ENCODE results near the gene SYNGAP1. TPM values are rescaled to one million over a fixed set of nuclear protein-coding genes. Genes with fewer than 3 reads are reported as not detected.

SYNGAP1 gene
- total and polyA plus RNA-seq, 9 of the 15 experiments (the other 6 are each of a cell fraction or from before 2014, with no cell fraction given), result 0.01 to 22.8 (median 3.2) TPM

DNA sequence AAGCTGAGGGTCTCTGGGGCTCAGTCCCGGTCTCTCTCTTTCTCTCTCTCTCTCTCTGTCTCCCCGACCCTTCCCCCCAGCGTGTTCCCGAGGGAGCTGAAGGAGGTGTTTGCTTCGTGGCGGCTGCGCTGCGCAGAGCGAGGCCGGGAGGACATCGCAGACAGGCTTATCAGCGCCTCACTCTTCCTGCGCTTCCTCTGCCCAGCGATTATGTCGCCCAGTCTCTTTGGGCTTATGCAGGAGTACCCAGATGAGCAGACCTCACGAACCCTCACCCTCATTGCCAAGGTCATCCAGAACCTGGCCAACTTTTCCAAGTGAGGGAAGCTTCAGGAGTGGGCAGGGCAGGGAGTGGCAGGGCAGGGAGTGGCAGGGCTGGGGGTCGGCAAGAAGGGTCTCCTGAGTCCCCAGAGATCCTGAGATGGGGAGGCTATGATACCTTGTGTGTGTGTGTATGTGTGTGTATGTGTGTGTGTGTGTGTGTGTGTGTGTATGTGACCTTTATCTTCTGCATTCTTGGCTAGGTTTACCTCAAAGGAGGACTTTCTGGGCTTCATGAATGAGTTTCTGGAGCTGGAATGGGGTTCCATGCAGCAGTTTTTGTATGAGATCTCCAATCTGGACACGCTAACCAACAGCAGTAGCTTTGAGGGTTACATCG, 20.9 kb downstream of the SYNGAP1 start:
- CTCF ChIA-PET (ENCODE audit: low intra/inter-chr PET ratio), result no interaction called here
- TF ChIP-seq RUNX1 (IDR thresholded peaks at IDR 0.05; ENCODE audit: low read depth), result no peak
- TF ChIP-seq RBFOX2 (IDR thresholded peaks at IDR 0.05; ENCODE audit: low read depth, low read length), result 0 out of 2 replicates have a peak, but pooled peaks have one; percentile 23
- peak; percentile 4 for TF ChIP-seq BRD9 (IDR thresholded peaks at IDR 0.05; ENCODE audit: low read depth, partially characterized antibody)
- TF ChIP-seq BRD4 (IDR thresholded peaks at IDR 0.05), result no peak
- TF ChIP-seq TAF15 (IDR thresholded peaks at IDR 0.05; ENCODE audit: low read depth, low read length), result no peak
- TF ChIP-seq SPI1 (IDR thresholded peaks at IDR 0.05; ENCODE audit: borderline replicate concordance, low read depth, low read length), result peak; percentile 54; the same call in 1 of the 2 replicates
- 0 out of 2 replicates have a peak, but pooled peaks have one; percentile 35 for TF ChIP-seq DPF2 (IDR thresholded peaks at IDR 0.05)
- TF ChIP-seq MAZ (CRISPR knock-in tag; conservative IDR thresholded peaks at IDR 0.05 in 1 of 2, IDR thresholded peaks at IDR 0.05 in 1 of 2), result no peak; a peak in 2 of 4 replicates
- peak; percentile 24; the same call in 1 of the 2 replicates for TF ChIP-seq CREM (IDR thresholded peaks at IDR 0.05; ENCODE audit: low read depth)
- no peak for TF ChIP-seq EGR1 (conservative IDR thresholded peaks at IDR 0.05)
- TF ChIP-seq CREBBP (IDR thresholded peaks at IDR 0.05; ENCODE audit: low read depth, low read length), result no peak
- TF ChIP-seq, protein P1, sequence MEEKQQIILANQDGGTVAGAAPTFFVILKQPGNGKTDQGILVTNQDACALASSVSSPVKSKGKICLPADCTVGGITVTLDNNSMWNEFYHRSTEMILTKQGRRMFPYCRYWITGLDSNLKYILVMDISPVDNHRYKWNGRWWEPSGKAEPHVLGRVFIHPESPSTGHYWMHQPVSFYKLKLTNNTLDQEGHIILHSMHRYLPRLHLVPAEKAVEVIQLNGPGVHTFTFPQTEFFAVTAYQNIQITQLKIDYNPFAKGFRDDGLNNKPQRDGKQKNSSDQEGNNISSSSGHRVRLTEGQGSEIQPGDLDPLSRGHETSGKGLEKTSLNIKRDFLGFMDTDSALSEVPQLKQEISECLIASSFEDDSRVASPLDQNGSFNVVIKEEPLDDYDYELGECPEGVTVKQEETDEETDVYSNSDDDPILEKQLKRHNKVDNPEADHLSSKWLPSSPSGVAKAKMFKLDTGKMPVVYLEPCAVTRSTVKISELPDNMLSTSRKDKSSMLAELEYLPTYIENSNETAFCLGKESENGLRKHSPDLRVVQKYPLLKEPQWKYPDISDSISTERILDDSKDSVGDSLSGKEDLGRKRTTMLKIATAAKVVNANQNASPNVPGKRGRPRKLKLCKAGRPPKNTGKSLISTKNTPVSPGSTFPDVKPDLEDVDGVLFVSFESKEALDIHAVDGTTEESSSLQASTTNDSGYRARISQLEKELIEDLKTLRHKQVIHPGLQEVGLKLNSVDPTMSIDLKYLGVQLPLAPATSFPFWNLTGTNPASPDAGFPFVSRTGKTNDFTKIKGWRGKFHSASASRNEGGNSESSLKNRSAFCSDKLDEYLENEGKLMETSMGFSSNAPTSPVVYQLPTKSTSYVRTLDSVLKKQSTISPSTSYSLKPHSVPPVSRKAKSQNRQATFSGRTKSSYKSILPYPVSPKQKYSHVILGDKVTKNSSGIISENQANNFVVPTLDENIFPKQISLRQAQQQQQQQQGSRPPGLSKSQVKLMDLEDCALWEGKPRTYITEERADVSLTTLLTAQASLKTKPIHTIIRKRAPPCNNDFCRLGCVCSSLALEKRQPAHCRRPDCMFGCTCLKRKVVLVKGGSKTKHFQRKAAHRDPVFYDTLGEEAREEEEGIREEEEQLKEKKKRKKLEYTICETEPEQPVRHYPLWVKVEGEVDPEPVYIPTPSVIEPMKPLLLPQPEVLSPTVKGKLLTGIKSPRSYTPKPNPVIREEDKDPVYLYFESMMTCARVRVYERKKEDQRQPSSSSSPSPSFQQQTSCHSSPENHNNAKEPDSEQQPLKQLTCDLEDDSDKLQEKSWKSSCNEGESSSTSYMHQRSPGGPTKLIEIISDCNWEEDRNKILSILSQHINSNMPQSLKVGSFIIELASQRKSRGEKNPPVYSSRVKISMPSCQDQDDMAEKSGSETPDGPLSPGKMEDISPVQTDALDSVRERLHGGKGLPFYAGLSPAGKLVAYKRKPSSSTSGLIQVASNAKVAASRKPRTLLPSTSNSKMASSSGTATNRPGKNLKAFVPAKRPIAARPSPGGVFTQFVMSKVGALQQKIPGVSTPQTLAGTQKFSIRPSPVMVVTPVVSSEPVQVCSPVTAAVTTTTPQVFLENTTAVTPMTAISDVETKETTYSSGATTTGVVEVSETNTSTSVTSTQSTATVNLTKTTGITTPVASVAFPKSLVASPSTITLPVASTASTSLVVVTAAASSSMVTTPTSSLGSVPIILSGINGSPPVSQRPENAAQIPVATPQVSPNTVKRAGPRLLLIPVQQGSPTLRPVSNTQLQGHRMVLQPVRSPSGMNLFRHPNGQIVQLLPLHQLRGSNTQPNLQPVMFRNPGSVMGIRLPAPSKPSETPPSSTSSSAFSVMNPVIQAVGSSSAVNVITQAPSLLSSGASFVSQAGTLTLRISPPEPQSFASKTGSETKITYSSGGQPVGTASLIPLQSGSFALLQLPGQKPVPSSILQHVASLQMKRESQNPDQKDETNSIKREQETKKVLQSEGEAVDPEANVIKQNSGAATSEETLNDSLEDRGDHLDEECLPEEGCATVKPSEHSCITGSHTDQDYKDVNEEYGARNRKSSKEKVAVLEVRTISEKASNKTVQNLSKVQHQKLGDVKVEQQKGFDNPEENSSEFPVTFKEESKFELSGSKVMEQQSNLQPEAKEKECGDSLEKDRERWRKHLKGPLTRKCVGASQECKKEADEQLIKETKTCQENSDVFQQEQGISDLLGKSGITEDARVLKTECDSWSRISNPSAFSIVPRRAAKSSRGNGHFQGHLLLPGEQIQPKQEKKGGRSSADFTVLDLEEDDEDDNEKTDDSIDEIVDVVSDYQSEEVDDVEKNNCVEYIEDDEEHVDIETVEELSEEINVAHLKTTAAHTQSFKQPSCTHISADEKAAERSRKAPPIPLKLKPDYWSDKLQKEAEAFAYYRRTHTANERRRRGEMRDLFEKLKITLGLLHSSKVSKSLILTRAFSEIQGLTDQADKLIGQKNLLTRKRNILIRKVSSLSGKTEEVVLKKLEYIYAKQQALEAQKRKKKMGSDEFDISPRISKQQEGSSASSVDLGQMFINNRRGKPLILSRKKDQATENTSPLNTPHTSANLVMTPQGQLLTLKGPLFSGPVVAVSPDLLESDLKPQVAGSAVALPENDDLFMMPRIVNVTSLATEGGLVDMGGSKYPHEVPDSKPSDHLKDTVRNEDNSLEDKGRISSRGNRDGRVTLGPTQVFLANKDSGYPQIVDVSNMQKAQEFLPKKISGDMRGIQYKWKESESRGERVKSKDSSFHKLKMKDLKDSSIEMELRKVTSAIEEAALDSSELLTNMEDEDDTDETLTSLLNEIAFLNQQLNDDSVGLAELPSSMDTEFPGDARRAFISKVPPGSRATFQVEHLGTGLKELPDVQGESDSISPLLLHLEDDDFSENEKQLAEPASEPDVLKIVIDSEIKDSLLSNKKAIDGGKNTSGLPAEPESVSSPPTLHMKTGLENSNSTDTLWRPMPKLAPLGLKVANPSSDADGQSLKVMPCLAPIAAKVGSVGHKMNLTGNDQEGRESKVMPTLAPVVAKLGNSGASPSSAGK (IDR thresholded peaks at IDR 0.05), result peak; percentile 70

More for the DNA sequence above, 20.9 kb downstream of the SYNGAP1 start:
- H3K4me2 ChIP-seq (ENCODE audit: insufficient read depth, low read length), result peak overlapping the region; percentile 71
- peaks cover 3% of the 10 kb centered on the region for H3K9me1 ChIP-seq (ENCODE audit: control insufficient read depth, insufficient read depth, low read length)
- DNase-seq (ENCODE audit: extremely low read depth in 1 of 4, low spot score in 3 of 4) (peak; percentile 55 to 78 (median 62)), ATAC-seq (peak; percentile 88), FAIRE-seq (peak; percentile 90)
- in situ Hi-C loops (cut with MboI) (no loop called here), intact Hi-C loops (cut with micrococcal nuclease) (no loop called here)
- no TSS peak for BruUV-seq (replicated peaks)
- H3K9ac ChIP-seq (ENCODE audit: insufficient read depth in 1 of 2, low read depth in 2 of 2, low read length in 2 of 2), result peak overlapping the region; percentile 32 to 72; a peak in 3 of 4 replicates
- 11% methylated on average over 19 of the region's 19 CpGs for WGBS (ENCODE audit: insufficient coverage, low coverage, missing lambda C conversion rate)
- no peaks in the 10 kb centered on the region for H3K9me3 ChIP-seq (replicated peaks; ENCODE audit: control insufficient read depth, insufficient read depth, low read depth, low read length)
- peaks cover 19 to 32% of the 10 kb centered on the region in 2 experiments for H3K4me1 ChIP-seq (replicated peaks in 1 of 2; ENCODE audit: control insufficient read depth in 2 of 2, insufficient read depth in 2 of 2, low read length in 2 of 2)
- H4K20me1 ChIP-seq (replicated peaks; ENCODE audit: control insufficient read depth, insufficient read depth, low read length), result no peaks in the 10 kb centered on the region; the same call in 1 of the 2 replicates
- H3K36me3 ChIP-seq (ENCODE audit: control insufficient read depth, insufficient read depth, low read length), result peaks cover 72% of the 10 kb centered on the region
- H3K27me3 ChIP-seq (ENCODE audit: control insufficient read depth in 2 of 2, insufficient read depth in 2 of 2, low read length in 2 of 2), result no peaks in the 10 kb centered on the region
- peak overlapping the region; percentile 70 for H2AFZ ChIP-seq (ENCODE audit: low read depth, low read length)
- POLR2A ChIA-PET, result interaction anchor here (0.6 to 3.8 kb wide), 11 partner anchors 9 to 270 kb away, joined by 3 to 30 read pairs (median 4); partner anchors contain the start of genes PFDN6, RING1, RPS18 and VPS52
- H3K79me2 ChIP-seq (ENCODE audit: control insufficient read depth, insufficient read depth, low read length), result no peaks in the 10 kb centered on the region
- H3K4me3 ChIP-seq, result no peak overlapping the region
- H3K27ac ChIP-seq (ENCODE audit: extremely low read depth, low read depth, low read length), result peak overlapping the region; percentile 53; the same call in 2 of the 3 replicates
